Measurements from ENCODE around the gene CHAD. TPM values are rescaled to one million over a fixed set of nuclear protein-coding genes. Genes with fewer than 3 reads are reported as not detected.
"Not testable (repeated sequence)": the region's sequence is repeated elsewhere in the genome, so short reads cannot be mapped to it uniquely, and the experiment has no call there.

CHAD gene
- total RNA-seq, 1 donor from 2014 or later = 0.12 TPM

GRCh38 chr17:50472761-50473161 is 4.1 kb upstream of the CHAD start:
- not testable (repeated sequence) for H3K4me1 Mint-ChIP-seq (ENCODE audit: low read depth); H3K27ac Mint-ChIP-seq (ENCODE audit: unreplicated experiment); H3K36me3 Mint-ChIP-seq (ENCODE audit: low read depth); H3K27me3 Mint-ChIP-seq (ENCODE audit: low read depth); H3K4me3 Mint-ChIP-seq (ENCODE audit: unreplicated experiment); DNase-seq (ENCODE audit: low spot score); H3K9me3 Mint-ChIP-seq (ENCODE audit: low read depth)
- TF ChIP-seq CTCF (IDR thresholded peaks at IDR 0.05) = peak; percentile 63

GRCh38 chr17:50472286-50472685 is 3.6 kb upstream of the CHAD start:
- peak; percentile 54 for DNase-seq (ENCODE audit: low spot score)
- Mint-ChIP-seq H3K27ac (ENCODE audit: unreplicated experiment) (no peak overlapping the region), H3K9me3 (ENCODE audit: low read depth) (no peaks in the 10 kb centered on the region)

DNA sequence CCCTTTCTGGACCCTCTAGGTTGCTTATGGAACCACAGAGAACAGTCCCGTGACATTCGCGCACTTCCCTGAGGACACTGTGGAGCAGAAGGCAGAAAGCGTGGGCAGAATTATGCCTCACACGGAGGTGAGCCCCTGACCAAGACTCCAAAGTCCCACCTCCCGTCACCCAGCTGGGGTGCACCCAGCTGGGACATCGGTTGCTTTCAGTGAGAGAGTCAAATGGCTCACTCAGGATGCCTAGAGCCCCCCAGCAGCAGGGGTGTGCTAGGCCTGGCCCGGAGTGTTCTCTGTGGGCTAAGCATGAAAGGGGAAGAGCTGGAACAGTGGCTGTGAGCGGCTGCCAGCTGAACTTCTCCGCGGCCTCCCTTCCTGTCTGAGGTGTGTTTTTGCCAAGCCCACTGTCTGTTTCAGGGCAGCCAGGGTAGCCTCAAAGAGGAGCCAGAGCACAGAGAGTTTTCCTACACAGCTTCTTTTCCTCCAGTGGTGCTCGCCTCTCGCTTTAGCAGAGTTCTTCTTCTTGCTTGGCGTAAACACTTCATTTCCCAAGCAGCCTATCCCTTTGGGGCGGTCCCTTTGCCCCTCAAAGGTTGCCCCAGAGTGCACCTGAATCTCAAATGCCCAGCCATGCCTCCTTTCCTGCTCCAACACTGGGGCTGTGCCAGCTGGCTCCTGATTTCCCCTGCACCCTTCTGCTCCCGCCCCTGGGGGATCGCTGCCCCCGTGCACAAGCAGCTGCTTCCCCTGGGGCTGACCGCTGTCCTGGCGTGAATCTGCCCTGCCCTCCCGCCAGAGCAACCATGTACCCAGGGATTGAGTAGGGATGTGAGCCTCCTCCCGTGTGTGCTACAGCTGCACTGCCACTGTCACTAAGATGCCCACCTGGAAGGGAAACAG is 2.6 kb upstream of the CHAD start:
- Mint-ChIP-seq H3K27ac (ENCODE audit: unreplicated experiment) (no peak overlapping the region), H3K9me3 (ENCODE audit: low read depth) (no peaks in the 10 kb centered on the region), H3K4me1 (ENCODE audit: low read depth) (peaks cover 3% of the 10 kb centered on the region), H3K36me3 (ENCODE audit: low read depth) (peaks cover 2% of the 10 kb centered on the region), H3K4me3 (ENCODE audit: unreplicated experiment) (no peak overlapping the region), H3K27me3 (ENCODE audit: low read depth) (peaks cover 2% of the 10 kb centered on the region)
- no peak for TF ChIP-seq CTCF (IDR thresholded peaks at IDR 0.05)
- peak; percentile 51 for DNase-seq (ENCODE audit: low spot score)

More at GRCh38 chr17:50472286-50472685, 3.6 kb upstream of the CHAD start:
- no peak for TF ChIP-seq CTCF (IDR thresholded peaks at IDR 0.05)
- Mint-ChIP-seq H3K36me3 (ENCODE audit: low read depth) (peaks cover 2% of the 10 kb centered on the region), H3K4me3 (ENCODE audit: unreplicated experiment) (no peak overlapping the region), H3K27me3 (ENCODE audit: low read depth) (peaks cover 2% of the 10 kb centered on the region), H3K4me1 (ENCODE audit: low read depth) (peaks cover 3% of the 10 kb centered on the region)

DNA sequence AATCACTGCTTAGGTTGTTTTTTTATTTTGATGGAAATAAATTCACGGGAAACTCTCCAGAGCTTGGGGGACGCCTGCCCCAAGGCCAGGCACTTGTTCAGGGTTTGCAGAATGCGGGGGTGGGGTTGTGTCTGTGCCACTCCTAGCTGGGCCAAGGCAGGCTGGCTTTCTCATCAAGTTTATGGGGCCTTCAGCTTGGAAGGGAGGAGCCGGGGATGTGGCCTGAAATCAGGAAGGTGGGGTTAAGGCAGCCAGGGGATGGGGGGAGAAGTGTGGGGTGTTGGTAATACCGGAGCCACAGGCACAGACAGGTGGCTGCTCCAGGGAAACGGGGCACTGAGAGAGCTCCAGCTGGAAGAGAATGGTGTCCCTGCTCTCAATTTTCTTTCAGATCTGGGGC is 1.7 kb upstream of the CHAD start:
- DNase-seq (ENCODE audit: low spot score) = no peak
- H3K4me3 Mint-ChIP-seq (ENCODE audit: unreplicated experiment) = no peak overlapping the region

More for the DNA sequence above, 1.7 kb upstream of the CHAD start:
- H3K36me3 Mint-ChIP-seq (ENCODE audit: low read depth) = peaks cover 2% of the 10 kb centered on the region
- no peak for TF ChIP-seq CTCF (IDR thresholded peaks at IDR 0.05)
- peaks cover 2% of the 10 kb centered on the region for H3K27me3 Mint-ChIP-seq (ENCODE audit: low read depth)
- peaks cover 3% of the 10 kb centered on the region for H3K4me1 Mint-ChIP-seq (ENCODE audit: low read depth)
- no peaks in the 10 kb centered on the region for H3K9me3 Mint-ChIP-seq (ENCODE audit: low read depth)
- no peak overlapping the region for H3K27ac Mint-ChIP-seq (ENCODE audit: unreplicated experiment)
